Bone marrow (tissue), 2 donors: Measurements from ENCODE around the gene DPT.

Experiments used
- DNase-seq, 2 donors: peaks; one replicate each; lab custom pipeline; 2025; lab: John Stamatoyannopoulos, UW

The DPT gene

GRCh38 chr1:168735974-168736373 lies 7.0 kb upstream of the DPT start:
- DNase-seq: no peak

- no peak for DNase-seq
Observed at GRCh38 chr1:168734946-168735345, 5.9 kb upstream of the DPT start.

- no peak for DNase-seq
Observed at GRCh38 chr1:168734271-168734670, 5.3 kb upstream of the DPT start.

- DNase-seq: no peak
Observed at GRCh38 chr1:168733241-168733640, 4.2 kb upstream of the DPT start.

GRCh38 chr1:168732736-168733135 lies 3.7 kb upstream of the DPT start:
- DNase-seq: no peak

- no peak for DNase-seq
Observed at GRCh38 chr1:168731244-168731953, 2.4 kb upstream of the DPT start.

- no peak for DNase-seq
Observed at GRCh38 chr1:168729405-168729802, 398 bp upstream of the DPT start.

- DNase-seq: no peak
Observed at GRCh38 chr1:168726719-168727118, 2.3 kb downstream of the DPT start.

GRCh38 chr1:168726281-168726680 lies 2.7 kb downstream of the DPT start:
- no peak for DNase-seq

- DNase-seq: no peak
Observed at GRCh38 chr1:168725831-168726230, 3.2 kb downstream of the DPT start.

GRCh38 chr1:168725060-168725459 lies 3.9 kb downstream of the DPT start:
- no peak for DNase-seq

- DNase-seq: no peak
Observed at GRCh38 chr1:168723000-168723399, 6.0 kb downstream of the DPT start.

GRCh38 chr1:168720839-168721238 lies 8.2 kb downstream of the DPT start:
- DNase-seq: no peak

- DNase-seq: no peak
Observed at GRCh38 chr1:168719306-168720111, 9.5 kb downstream of the DPT start.

GRCh38 chr1:168717906-168718891 lies 10.8 kb downstream of the DPT start:
- DNase-seq: no peak

GRCh38 chr1:168714012-168714411 lies 15.0 kb downstream of the DPT start:
- DNase-seq: no peak

- no peak for DNase-seq
Observed at GRCh38 chr1:168709405-168710363, 19.3 kb downstream of the DPT start.

- DNase-seq: no peak
Observed at GRCh38 chr1:168708698-168709404, 20.2 kb downstream of the DPT start.

- no peak for DNase-seq
Observed at GRCh38 chr1:168706391-168706992, 22.5 kb downstream of the DPT start.
